Measurements from ENCODE around the gene GRIA2. TPM values are rescaled to one million over a fixed set of nuclear protein-coding genes. Genes with fewer than 3 reads are reported as not detected.
"Not testable (repeated sequence)": the region's sequence is repeated elsewhere in the genome, so short reads cannot be mapped to it uniquely, and the experiment has no call there.

The GRIA2 gene
- total RNA-seq, 1 donor from 2014 or later, result not detected

GRCh38 chr4:157246964-157247363 lies 26.4 kb downstream of the GRIA2 start:
- DNase-seq (ENCODE audit: low spot score), result no peak
- no peak for ATAC-seq

- ATAC-seq; DNase-seq (ENCODE audit: low spot score): not testable (repeated sequence)
Measured at GRCh38 chr4:157258165-157258564, 37.6 kb downstream of the GRIA2 start.

GRCh38 chr4:157265281-157265680 lies 44.8 kb downstream of the GRIA2 start:
- no peak for ATAC-seq
- no peak for DNase-seq (ENCODE audit: low spot score)

GRCh38 chr4:157270108-157270507 lies 49.6 kb downstream of the GRIA2 start:
- DNase-seq (ENCODE audit: low spot score) (no peak), ATAC-seq (no peak)

GRCh38 chr4:157270552-157270951 lies 50.0 kb downstream of the GRIA2 start:
- no peak for ATAC-seq

GRCh38 chr4:157271166-157271869 lies 50.8 kb downstream of the GRIA2 start:
- DNase-seq (ENCODE audit: low spot score) (no peak), ATAC-seq (no peak)

More at GRCh38 chr4:157270552-157270951, 50.0 kb downstream of the GRIA2 start:
- no peak for DNase-seq (ENCODE audit: low spot score)

GRCh38 chr4:157280673-157281072 lies 60.1 kb downstream of the GRIA2 start:
- DNase-seq (ENCODE audit: low spot score), result no peak
- ATAC-seq, result no peak

- DNase-seq (ENCODE audit: low spot score) (no peak), ATAC-seq (no peak)
Measured at GRCh38 chr4:157282019-157282418, 61.5 kb downstream of the GRIA2 start.

- no peak for DNase-seq (ENCODE audit: low spot score)
- no peak for ATAC-seq
Measured at GRCh38 chr4:157287445-157287844, 66.9 kb downstream of the GRIA2 start.

GRCh38 chr4:157290622-157291021 lies 70.1 kb downstream of the GRIA2 start:
- ATAC-seq, result no peak
- DNase-seq (ENCODE audit: low spot score), result no peak

- no peak for ATAC-seq
Measured at GRCh38 chr4:157291071-157291470, 70.5 kb downstream of the GRIA2 start.

GRCh38 chr4:157293673-157294072 lies 73.1 kb downstream of the GRIA2 start:
- ATAC-seq (no peak), DNase-seq (ENCODE audit: low spot score) (no peak)

More at GRCh38 chr4:157291071-157291470, 70.5 kb downstream of the GRIA2 start:
- no peak for DNase-seq (ENCODE audit: low spot score)

GRCh38 chr4:157294575-157294974 lies 74.0 kb downstream of the GRIA2 start:
- DNase-seq (ENCODE audit: low spot score) (no peak), ATAC-seq (no peak)

GRCh38 chr4:157300701-157301100 lies 80.2 kb downstream of the GRIA2 start:
- ATAC-seq (no peak), DNase-seq (ENCODE audit: low spot score) (no peak)

GRCh38 chr4:157303471-157303960 lies 83.0 kb downstream of the GRIA2 start:
- no peak for DNase-seq (ENCODE audit: low spot score)

GRCh38 chr4:157304769-157305168 lies 84.2 kb downstream of the GRIA2 start:
- ATAC-seq (no peak), DNase-seq (ENCODE audit: low spot score) (no peak)

More at GRCh38 chr4:157303471-157303960, 83.0 kb downstream of the GRIA2 start:
- ATAC-seq, result no peak

- ATAC-seq, result no peak
Measured at GRCh38 chr4:157312702-157313101, 92.2 kb downstream of the GRIA2 start.

GRCh38 chr4:157314906-157315305 lies 94.4 kb downstream of the GRIA2 start:
- DNase-seq (ENCODE audit: low spot score) (no peak), ATAC-seq (no peak)

More at GRCh38 chr4:157312702-157313101, 92.2 kb downstream of the GRIA2 start:
- no peak for DNase-seq (ENCODE audit: low spot score)

- ATAC-seq (no peak), DNase-seq (ENCODE audit: low spot score) (no peak)
Measured at GRCh38 chr4:157315968-157316367, 95.4 kb downstream of the GRIA2 start.

- DNase-seq (ENCODE audit: low spot score), result no peak
- ATAC-seq, result no peak
Measured at GRCh38 chr4:157320092-157320491, 99.6 kb downstream of the GRIA2 start.

GRCh38 chr4:157327666-157328065 lies 107.1 kb downstream of the GRIA2 start:
- ATAC-seq (no peak), DNase-seq (ENCODE audit: low spot score) (no peak)

- no peak for DNase-seq (ENCODE audit: low spot score)
- no peak for ATAC-seq
Measured at GRCh38 chr4:157357887-157358286, 137.4 kb downstream of the GRIA2 start.

GRCh38 chr4:157358439-157358838 lies 137.9 kb downstream of the GRIA2 start:
- DNase-seq (ENCODE audit: low spot score) (no peak), ATAC-seq (no peak)
